Superior temporal gyrus (tissue), 1 donor: ENCODE measurements around the gene KCNH3.
"Not testable (repeated sequence)": the region's sequence is repeated elsewhere in the genome, so short reads cannot be mapped to it uniquely, and the experiment has no call there.

Source experiments
- DNase-seq: peaks from one replicate; pipeline ENCODE4 v3.0.0-alpha.2; 2016; ENCODE audit errors: extremely low spot score

The KCNH3 gene

GRCh38 chr12:49525942-49526341 lies 12.9 kb upstream of the KCNH3 start:
- DNase-seq, result no peak

GRCh38 chr12:49527361-49528130 lies 11.3 kb upstream of the KCNH3 start:
- DNase-seq, result no peak

DNA sequence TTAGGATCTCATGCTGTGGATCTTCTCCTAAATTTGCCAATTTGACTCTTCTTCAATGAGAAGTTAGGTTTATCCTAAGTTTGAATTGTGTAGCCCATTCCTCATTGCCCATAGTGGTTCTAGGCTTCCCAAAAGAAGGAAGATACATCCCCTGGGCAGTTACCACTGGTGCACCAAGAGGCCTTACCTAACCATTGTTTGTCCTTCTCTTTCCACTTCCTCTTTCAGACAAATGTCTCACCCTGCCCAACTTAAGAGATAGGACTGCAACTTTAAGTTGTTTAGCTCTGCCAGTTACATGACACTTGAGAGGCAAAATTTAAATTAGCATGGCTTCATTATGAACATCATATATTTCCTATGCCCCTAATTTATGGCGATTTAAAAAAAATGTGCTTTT lies 9.4 kb upstream of the KCNH3 start:
- DNase-seq, result no peak

GRCh38 chr12:49531745-49532144 lies 7.1 kb upstream of the KCNH3 start:
- DNase-seq, result no peak

DNA sequence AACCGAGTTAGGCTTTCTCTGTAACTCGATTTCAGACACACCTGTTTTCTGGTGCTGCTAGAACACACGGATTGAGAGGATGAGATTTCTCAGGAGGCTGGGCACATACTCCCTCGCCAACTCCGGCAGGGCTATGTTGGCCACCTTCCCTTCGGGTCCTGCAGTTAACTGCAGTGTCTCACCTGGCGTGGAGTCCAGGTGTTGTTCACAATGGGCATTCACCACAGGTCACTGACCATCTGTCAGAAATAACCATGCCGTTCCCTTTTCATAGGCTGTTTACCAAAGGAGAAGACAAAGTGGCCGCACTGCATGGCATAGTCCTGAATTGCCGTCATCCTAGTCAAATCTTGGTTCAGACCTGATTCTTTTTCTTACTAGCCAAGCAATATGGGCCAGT lies 5.5 kb upstream of the KCNH3 start:
- no peak for DNase-seq

GRCh38 chr12:49534122-49534521 lies 4.7 kb upstream of the KCNH3 start:
- DNase-seq, result not testable (repeated sequence)

GRCh38 chr12:49534731-49535278 lies 4.0 kb upstream of the KCNH3 start:
- DNase-seq, result no peak

DNA sequence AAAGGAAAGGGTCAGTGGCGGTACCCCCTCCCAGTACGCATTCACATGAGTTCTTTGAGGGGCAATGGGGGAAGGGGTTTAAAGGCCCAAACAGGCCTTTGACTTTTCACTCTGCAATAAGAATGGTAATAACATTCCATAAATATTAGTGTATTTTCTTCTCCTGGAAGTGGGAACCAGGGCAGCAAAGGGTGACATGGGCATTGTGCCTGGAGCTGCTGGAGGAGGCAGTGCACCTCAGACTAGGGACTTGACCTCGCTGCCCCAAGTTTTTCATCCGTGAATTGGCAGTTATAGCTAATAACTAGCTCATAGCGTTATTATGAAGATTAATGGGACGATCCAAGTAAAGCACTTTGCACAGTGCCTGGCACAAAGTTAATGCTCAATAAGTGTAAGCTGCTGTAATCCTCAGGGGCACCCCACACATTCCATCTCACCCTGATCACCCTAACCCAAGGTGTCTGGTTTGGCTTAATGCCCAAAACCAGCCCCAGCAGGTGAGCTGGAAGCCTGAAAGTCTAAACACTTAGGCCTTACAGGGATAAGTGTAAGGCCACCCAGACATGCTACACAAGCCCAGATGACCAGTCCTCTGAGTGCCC lies 2.8 kb upstream of the KCNH3 start:
- DNase-seq, result no peak

- DNase-seq, result no peak
Observed at GRCh38 chr12:49536526-49537071, 2.2 kb upstream of the KCNH3 start.

- DNase-seq, result no peak
Observed at GRCh38 chr12:49537231-49537751, 1.5 kb upstream of the KCNH3 start.

- DNase-seq, result no peak
Observed at GRCh38 chr12:49537752-49538509, 899 bp upstream of the KCNH3 start.

DNA sequence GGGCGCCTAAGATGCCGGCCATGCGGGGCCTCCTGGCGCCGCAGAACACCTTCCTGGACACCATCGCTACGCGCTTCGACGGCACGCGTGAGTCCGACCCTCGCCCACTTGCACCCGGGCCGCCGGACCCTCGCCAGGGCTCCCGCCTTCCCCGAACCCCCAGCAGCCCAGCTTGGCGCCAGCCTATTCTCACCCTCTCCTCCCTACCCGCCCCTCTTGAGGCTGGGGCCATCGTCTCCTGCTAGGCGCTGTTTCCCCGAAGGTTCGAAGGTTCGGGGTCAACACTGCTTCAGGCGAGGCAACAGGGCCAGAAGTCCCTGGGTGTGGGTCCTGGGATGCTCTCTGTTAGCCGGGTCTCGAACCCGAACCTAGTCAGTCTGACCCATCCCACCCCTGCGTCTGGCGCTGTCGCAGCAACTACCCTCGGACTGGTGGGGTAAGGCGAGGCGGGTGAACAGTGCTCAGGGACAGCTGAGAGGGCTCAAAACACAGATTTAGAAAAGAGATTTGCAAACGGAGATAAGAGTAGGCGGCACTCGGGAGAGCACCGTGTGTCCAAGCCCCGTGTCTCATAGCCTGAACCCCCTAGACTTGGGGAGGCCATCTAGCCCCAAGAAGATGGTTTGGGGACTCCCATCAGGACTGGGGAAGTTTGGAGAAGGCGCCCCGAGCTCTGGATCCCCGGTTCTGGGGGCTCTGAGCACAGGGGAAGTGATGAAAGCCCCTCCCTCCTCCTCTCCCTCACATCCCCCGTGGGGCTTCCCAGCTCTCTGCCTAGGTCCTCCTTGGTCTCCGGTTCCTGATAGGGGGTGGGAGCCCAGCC lies 787 bp downstream of the KCNH3 start:
- DNase-seq, result no peak

GRCh38 chr12:49540229-49541139 lies 1.7 kb downstream of the KCNH3 start:
- no peak for DNase-seq

GRCh38 chr12:49541140-49541861 lies 2.5 kb downstream of the KCNH3 start:
- DNase-seq, result no peak

DNA sequence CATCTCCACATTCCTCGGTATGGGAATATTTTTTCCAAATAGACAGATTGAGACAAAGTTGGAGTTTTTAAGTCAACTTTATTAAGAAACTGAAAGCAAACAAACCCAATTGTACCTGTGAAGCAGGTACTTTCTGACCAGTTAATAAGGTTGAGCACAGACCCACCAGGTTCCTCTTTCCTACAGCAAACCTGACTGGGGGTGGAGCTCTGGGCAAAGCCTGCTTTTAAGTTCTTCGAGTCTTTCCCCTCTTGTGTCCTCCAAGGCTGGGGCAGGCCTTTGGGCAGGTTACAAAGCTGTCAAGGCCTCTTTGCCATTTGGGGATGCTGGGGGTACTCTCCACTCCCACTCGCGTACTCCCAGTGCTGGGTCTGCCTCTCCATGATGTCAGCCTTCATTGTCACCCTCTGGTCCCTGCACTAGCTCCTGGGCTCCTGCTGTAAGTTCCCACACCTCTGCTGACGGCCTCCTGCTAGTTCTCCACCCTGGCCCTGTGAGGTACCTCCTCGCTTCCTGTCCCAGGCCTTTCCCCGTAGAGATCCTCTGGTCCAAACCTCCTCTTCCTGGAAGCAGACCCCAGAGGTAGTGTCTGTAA lies 3.2 kb downstream of the KCNH3 start:
- DNase-seq, result no peak

GRCh38 chr12:49542592-49543160 lies 3.8 kb downstream of the KCNH3 start:
- DNase-seq, result no peak

DNA sequence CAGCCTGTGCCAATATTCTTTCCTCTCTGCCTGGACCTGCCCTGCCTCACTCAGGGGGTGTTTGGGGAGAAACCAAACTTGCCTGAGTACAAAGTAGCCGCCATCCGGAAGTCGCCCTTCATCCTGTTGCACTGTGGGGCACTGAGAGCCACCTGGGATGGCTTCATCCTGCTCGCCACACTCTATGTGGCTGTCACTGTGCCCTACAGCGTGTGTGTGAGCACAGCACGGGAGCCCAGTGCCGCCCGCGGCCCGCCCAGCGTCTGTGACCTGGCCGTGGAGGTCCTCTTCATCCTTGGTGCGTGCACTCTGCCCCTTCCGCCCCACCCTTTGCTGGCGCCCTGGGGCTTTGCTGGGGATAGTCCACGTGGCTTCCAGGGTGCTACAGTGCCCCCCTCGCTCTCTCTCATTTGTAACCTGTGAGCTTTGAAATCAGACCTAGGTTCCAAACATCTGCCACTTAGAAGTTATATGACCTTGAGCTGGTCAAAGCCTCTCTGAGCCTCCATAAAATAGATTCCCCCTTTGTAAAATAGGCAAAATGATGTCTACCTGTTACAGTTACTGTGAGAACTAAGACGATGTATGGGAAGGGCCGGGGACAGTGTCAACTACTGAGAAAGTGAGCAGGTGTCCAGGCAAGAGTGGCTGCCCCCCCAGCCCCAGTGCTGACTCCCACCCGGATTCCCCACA lies 4.5 kb downstream of the KCNH3 start:
- no peak for DNase-seq
